Measurements from ENCODE around the gene JMJD6.
"Not testable (repeated sequence)": the region's sequence is repeated elsewhere in the genome, so short reads cannot be mapped to it uniquely, and the experiment has no call there.

JMJD6 gene

DNA sequence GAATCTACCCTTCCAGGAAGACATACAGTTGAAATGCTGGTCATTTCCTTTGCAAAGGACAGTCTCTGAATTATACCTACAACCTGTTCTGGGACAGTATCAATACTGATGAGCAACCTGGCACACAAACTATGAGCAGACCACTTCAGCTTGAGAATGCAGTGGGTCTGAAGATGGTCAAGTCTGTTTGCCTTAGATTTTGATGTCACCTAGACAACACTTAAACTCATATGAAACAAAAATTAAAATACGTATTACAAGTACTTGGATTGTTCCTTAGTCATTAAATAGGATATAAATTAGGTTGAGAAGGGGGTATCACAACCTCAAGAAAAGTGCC, 7.2 kb upstream of the JMJD6 start:
- Histone ChIP-seq H3K36me3 (ENCODE audit: insufficient read depth, low read length) (peaks cover 52% of the 10 kb centered on the region), H2AFZ (ENCODE audit: low read depth, low read length) (no peak overlapping the region), H3K4me1 (ENCODE audit: insufficient read depth, low read length) (peaks cover 28% of the 10 kb centered on the region), H3K9me3 (ENCODE audit: low read length) (no peaks in the 10 kb centered on the region), H3K27me3 (ENCODE audit: insufficient read depth, low read length) (no peaks in the 10 kb centered on the region), H3K4me3 (ENCODE audit: low read length) (peak overlapping the region; percentile 69)

DNA sequence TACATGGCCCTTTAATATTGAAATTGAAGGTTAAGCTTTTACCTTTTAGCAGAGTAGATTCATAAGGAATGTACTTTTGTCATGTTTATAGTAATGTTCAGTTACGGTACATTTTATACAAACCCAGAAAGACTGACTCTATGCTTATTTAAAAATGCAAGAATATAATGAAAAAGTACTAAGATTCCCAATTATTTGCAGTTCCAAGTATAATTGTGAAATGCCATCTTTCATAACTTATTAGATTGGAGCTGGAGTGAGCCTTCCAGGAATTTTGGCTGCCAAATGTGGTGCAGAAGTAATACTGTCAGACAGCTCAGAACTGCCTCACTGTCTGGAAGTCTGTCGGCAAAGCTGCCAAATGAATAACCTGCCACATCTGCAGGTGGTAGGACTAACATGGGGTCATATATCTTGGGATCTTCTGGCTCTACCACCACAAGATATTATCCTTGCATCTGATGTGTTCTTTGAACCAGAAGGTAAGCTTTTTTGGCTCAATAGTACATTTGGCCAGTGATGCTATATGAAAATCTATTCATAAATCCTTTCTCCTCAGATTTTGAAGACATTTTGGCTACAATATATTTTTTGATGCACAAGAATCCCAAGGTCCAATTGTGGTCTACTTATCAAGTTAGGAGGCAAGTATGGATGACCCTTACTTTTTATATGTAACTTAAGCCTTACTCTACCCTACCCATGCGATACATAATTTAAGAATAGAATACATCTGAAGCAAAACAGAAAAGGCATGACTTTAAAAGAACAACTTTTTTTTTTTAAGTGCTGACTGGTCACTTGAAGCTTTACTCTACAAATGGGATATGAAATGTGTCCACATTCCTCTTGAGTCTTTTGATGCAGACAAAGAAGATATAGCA, 6.6 kb upstream of the JMJD6 start:
- Histone ChIP-seq H3K27me3 (ENCODE audit: insufficient read depth, low read length) (no peaks in the 10 kb centered on the region), H3K4me3 (ENCODE audit: low read length) (peak overlapping the region; percentile 12), H3K4me1 (ENCODE audit: insufficient read depth, low read length) (peaks cover 26% of the 10 kb centered on the region), H3K36me3 (ENCODE audit: insufficient read depth, low read length) (peaks cover 52% of the 10 kb centered on the region), H3K9me3 (ENCODE audit: low read length) (no peaks in the 10 kb centered on the region), H2AFZ (ENCODE audit: low read depth, low read length) (no peak overlapping the region)

DNA sequence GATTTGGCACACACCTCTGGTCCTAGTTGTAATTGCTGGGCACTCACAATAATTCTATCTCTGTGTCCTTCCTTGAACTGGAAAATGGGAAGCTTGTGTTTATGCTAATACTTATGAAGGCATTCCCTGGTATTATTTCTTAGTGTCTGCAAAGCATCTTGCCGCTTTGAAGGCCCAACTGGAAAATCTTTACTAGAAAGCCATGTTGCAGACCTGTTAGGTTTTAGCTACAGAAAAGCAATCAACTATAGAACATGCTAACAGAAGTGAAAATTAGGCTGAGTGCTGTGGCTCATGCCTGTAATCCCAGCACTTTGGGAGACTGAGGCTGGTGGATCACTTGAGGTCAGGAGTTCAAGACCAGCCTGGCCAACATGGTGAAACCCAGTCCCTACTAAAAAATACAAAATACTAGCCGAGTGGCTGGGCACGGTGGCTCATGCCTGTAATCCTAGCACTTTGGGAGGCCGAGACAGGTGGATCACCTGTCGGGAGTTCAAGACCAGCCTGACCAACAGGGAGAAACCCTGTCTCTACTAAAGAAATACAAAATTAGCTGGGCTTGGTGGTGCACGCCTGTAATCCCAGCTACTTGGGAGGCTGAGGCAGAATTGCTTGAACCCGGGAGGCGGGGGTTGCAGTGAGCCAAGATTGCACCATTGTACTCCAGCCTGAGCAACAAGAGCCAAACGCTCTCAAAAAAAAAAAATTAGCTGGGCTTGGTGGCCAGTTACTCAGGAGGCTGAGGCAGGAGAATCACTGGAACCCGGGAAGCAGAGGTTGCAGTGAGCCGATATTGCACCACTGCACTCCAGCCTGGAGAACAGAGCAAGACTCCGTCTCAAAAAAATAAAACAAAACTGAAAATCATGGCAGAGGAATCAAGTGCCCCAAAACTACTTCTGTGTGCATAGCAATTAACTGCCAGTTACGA, 5.7 kb upstream of the JMJD6 start:
- not testable (repeated sequence) for H3K4me3 ChIP-seq (ENCODE audit: low read length); H2AFZ ChIP-seq (ENCODE audit: low read depth, low read length); H3K9me3 ChIP-seq (ENCODE audit: low read length); H3K27me3 ChIP-seq (ENCODE audit: insufficient read depth, low read length)
- Histone ChIP-seq H3K36me3 (ENCODE audit: insufficient read depth, low read length) (peaks cover 52% of the 10 kb centered on the region), H3K4me1 (ENCODE audit: insufficient read depth, low read length) (peaks cover 32% of the 10 kb centered on the region)

DNA sequence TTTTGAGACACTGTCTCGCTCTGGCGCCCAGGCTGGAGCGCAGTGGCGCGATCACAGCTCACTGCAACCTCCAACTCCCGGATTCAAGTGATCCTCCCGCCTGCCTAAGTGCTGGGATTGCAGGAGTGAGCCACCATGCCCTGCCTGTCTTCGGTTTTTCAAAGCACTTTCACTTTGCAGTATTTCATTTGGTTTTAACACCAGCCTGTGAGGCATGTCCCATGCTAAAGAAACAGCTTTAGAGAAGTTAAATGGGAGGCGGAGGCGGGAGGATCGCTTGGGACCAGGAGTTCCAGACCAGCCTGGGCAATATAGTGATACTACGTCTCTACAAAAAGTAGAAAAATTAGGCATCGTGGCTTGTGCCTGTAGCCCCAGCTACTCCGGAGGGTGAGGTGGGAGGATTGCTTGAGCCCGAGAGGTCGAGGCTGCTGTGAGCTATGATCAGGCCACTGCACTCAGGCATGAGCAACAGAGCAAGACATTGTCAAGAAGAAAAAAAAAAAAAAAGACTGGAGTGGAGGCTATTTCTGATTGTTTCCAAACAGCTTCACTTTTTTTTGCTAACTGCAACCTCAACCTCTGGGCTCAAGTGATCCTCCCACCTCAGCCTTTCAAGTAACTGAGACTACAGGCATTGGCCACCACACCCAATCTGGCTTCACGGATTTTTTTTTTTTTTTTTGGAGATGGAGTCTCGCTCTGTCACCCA, 1.5 kb upstream of the JMJD6 start:
- Histone ChIP-seq H3K9me3 (ENCODE audit: low read length) (no peaks in the 10 kb centered on the region), H3K27me3 (ENCODE audit: insufficient read depth, low read length) (no peaks in the 10 kb centered on the region), H3K4me3 (ENCODE audit: low read length) (peak overlapping the region; percentile 94), H3K4me1 (ENCODE audit: insufficient read depth, low read length) (peaks cover 16% of the 10 kb centered on the region), H3K36me3 (ENCODE audit: insufficient read depth, low read length) (peaks cover 26% of the 10 kb centered on the region), H2AFZ (ENCODE audit: low read depth, low read length) (no peak overlapping the region)

DNA sequence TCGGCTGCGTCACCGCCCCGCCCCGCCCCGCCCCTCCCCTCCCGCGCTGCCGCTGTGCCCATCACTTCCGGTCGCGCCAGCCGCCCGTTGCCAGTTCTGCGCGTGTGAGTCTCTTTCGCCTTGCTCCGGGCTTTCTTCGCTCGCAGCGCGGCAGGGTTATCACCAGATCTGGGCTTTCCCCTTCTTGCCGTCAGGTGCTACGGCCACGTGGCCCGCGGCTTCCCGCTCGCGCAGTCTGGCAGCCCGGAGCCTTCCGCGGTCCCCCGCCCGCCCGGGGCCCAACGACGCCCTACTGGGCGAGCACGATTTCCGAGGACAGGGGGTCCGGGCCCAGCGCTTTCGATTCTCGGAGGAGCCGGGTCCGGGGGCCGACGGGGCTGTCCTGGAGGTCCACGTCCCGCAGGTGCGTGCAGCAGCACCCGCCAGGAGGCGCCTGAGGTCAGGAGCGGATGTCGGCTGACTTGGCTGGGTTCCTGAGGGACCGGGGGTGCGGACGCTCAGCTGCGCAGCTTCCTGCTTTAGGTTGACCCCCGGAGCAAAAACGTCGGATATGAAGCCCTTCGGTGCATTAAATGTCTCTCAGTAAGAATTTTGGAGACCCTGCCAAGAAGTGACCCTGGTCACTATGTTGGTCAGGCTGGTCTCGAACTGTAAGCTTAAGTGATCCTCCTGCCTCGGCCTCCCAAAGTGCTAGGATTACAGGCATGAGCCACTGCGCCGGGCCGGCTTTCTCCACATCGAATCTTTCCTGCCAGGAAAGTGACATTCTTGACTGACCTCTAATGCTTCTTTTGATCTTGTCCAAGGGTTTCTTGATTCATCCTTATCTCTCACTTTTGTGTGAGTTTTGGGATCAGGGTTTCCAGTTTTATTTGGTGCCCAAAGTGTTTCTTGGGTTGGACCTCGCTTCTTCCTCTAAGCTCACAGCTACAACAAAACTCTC, 641 bp upstream of the JMJD6 start, which contains the start of gene METTL23:
METTL23 (plus strand) TSS at position 64 of the 943 bp plus-strand sequence. CDS start 2,872 bp downstream, outside the sequence.
- H3K9me3 ChIP-seq (ENCODE audit: low read length), result no peaks in the 10 kb centered on the region
- H3K27me3 ChIP-seq (ENCODE audit: insufficient read depth, low read length), result no peaks in the 10 kb centered on the region
- peak within 1 kb of the TSS; percentile 94 for H3K4me3 ChIP-seq (ENCODE audit: low read length)
- peaks cover 26% of the 10 kb centered on the region for H3K36me3 ChIP-seq (ENCODE audit: insufficient read depth, low read length)
- H2AFZ ChIP-seq (ENCODE audit: low read depth, low read length), result peak within 1 kb of the TSS; percentile 80
- peaks cover 16% of the 10 kb centered on the region for H3K4me1 ChIP-seq (ENCODE audit: insufficient read depth, low read length)

DNA sequence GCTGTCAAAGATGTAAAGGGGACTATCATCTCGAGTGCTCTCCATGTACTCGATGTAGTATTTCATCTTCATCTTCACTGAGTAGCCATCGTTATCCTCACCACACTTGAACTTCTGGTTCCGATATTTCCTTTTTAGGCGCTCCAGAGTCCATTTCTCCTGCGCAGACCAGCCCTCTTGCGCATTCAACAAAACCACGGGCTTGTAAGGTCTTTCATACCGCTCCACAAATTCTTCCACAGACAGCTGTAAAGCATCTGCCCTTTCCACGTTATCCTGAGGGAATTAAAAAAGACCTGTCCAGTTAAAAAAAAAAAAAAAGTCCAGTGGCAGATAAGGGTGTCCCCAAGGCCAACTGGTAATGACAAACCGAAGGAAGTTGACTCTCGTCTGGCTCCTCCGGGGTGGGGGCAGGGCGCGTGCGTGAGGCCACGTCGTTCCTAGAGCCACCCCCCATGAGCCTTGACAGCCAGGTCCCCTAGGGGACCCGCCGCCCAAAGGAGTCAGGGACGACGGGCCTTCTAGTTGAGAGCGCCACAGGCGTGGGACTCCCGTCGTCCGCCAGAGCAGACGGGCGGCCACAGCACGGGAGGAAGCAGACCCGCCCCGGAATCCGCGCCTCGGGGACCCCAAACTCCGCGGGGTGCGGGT, 701 bp downstream of the JMJD6 start:
- peaks cover 30% of the 10 kb centered on the region for H3K36me3 ChIP-seq (ENCODE audit: insufficient read depth, low read length)
- H3K9me3 ChIP-seq (ENCODE audit: low read length), result no peaks in the 10 kb centered on the region
- no peaks in the 10 kb centered on the region for H3K27me3 ChIP-seq (ENCODE audit: insufficient read depth, low read length)
- peak overlapping the region; percentile 80 for H2AFZ ChIP-seq (ENCODE audit: low read depth, low read length)
- peaks cover 16% of the 10 kb centered on the region for H3K4me1 ChIP-seq (ENCODE audit: insufficient read depth, low read length)
- H3K4me3 ChIP-seq (ENCODE audit: low read length), result peak overlapping the region; percentile 94

DNA sequence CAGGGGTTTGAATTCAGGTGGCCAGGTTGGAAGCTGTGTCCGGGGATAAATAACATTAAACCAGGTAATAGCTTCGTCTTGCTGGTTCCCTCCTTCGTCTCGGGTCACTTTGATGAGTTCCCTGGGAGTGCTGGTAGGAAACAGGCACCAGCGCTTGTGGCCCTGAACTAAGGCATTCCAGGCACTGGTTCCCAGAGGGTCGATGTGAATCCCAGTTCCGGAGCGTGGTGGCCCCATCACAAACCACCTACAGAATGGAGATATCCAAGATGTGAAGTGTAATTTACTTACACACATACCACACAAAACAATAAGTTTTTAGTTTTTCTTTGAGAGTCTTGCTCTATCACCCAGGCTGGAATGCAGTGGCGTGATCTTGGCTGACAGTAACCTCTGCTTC, 2.6 kb downstream of the JMJD6 start:
- Histone ChIP-seq H3K9me3 (ENCODE audit: low read length) (no peaks in the 10 kb centered on the region), H2AFZ (ENCODE audit: low read depth, low read length) (no peak overlapping the region), H3K4me1 (ENCODE audit: insufficient read depth, low read length) (peaks cover 16% of the 10 kb centered on the region), H3K27me3 (ENCODE audit: insufficient read depth, low read length) (no peaks in the 10 kb centered on the region), H3K4me3 (ENCODE audit: low read length) (no peak overlapping the region), H3K36me3 (ENCODE audit: insufficient read depth, low read length) (peaks cover 45% of the 10 kb centered on the region)

DNA sequence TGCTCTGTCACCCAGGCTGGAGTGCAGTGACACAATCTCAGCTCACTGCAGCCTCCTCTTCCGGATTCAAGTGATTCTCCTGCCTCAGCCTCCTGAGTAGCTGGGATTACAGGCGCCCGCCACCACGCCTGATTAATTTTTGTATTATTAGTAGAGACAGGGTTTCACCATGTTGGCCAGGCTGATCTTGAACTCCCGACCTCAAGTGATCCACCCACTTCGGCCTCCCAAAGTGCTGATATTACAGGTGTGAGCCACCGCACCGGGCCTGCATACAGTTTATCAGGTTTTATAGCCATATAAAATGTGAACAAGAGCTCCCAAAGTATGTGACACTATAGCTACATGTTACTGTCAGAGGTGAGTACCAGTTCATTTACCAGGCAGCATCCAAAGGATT, 3.4 kb downstream of the JMJD6 start:
- H2AFZ ChIP-seq (ENCODE audit: low read depth, low read length); H3K27me3 ChIP-seq (ENCODE audit: insufficient read depth, low read length); H3K4me3 ChIP-seq (ENCODE audit: low read length); H3K9me3 ChIP-seq (ENCODE audit: low read length): not testable (repeated sequence)
- Histone ChIP-seq H3K36me3 (ENCODE audit: insufficient read depth, low read length) (peaks cover 53% of the 10 kb centered on the region), H3K4me1 (ENCODE audit: insufficient read depth, low read length) (peaks cover 16% of the 10 kb centered on the region)

DNA sequence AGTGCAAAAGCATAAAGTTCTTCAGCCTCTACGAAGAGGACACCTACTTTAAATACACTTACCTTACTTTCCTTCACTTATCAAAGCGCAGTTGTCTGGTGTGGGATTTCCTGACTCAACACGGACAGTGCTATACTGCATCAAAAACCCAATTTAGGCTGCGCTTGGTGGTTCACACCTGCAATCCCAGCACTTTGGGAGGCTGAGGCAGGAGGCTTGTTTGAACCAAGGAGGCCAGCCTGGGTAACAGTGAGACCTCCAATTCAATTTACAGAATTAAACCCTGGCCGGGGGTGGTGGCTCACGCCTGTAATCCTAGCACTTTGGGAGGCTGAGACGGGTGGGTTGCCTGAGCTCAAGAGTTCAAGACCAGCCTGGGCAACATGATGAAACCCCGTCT, 4.1 kb downstream of the JMJD6 start:
- Histone ChIP-seq H3K9me3 (ENCODE audit: low read length) (no peaks in the 10 kb centered on the region), H2AFZ (ENCODE audit: low read depth, low read length) (no peak overlapping the region), H3K4me1 (ENCODE audit: insufficient read depth, low read length) (peaks cover 9% of the 10 kb centered on the region), H3K4me3 (ENCODE audit: low read length) (no peak overlapping the region), H3K36me3 (ENCODE audit: insufficient read depth, low read length) (peaks cover 58% of the 10 kb centered on the region), H3K27me3 (ENCODE audit: insufficient read depth, low read length) (no peaks in the 10 kb centered on the region)

DNA sequence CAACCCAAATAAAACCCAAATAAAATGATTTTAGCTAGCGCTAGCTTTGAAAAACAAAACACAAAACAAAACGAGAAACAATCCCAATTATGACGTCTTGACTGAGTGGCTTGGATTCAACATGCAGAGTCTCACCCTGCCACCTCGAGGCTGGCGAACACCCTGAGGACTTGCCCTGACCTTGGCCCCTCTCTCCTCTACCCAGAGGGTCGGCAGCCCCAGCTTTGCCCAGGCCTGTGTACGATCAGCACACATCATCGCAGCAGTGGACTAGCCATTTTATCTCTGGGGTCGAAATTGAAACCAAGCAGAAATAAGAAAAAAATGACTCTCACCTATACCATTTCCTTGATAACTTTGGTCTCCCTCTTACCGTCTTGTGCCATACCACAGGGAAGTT, 4.9 kb downstream of the JMJD6 start:
- peaks cover 62% of the 10 kb centered on the region for H3K36me3 ChIP-seq (ENCODE audit: insufficient read depth, low read length)
- H3K9me3 ChIP-seq (ENCODE audit: low read length), result no peaks in the 10 kb centered on the region
- peaks cover 9% of the 10 kb centered on the region for H3K4me1 ChIP-seq (ENCODE audit: insufficient read depth, low read length)
- no peaks in the 10 kb centered on the region for H3K27me3 ChIP-seq (ENCODE audit: insufficient read depth, low read length)
- H3K4me3 ChIP-seq (ENCODE audit: low read length), result no peak overlapping the region
- H2AFZ ChIP-seq (ENCODE audit: low read depth, low read length), result no peak overlapping the region

DNA sequence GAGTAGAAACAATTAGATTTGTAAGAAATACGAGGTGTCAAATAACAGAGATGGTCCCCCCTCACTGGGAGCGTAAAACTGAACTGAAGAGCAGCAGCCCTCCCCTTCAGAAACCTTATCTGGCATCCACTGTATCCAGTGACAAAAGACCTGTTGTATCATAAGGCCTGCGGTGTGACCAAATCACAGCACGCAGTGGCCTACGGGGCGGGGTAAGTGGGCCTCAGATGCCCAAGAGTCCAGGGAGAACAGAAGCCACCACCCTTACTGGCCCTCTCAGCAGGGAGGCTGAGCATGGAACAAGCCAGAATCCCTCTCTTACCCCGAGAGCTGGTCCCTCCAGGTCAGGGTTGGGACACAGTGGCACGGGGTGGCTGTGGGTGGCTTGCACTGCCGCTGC, 5.5 kb downstream of the JMJD6 start:
- H3K9me3 ChIP-seq (ENCODE audit: low read length), result no peaks in the 10 kb centered on the region
- no peak overlapping the region for H3K4me3 ChIP-seq (ENCODE audit: low read length)
- no peak overlapping the region for H2AFZ ChIP-seq (ENCODE audit: low read depth, low read length)
- peaks cover 68% of the 10 kb centered on the region for H3K36me3 ChIP-seq (ENCODE audit: insufficient read depth, low read length)
- peaks cover 9% of the 10 kb centered on the region for H3K4me1 ChIP-seq (ENCODE audit: insufficient read depth, low read length)
- H3K27me3 ChIP-seq (ENCODE audit: insufficient read depth, low read length), result no peaks in the 10 kb centered on the region

DNA sequence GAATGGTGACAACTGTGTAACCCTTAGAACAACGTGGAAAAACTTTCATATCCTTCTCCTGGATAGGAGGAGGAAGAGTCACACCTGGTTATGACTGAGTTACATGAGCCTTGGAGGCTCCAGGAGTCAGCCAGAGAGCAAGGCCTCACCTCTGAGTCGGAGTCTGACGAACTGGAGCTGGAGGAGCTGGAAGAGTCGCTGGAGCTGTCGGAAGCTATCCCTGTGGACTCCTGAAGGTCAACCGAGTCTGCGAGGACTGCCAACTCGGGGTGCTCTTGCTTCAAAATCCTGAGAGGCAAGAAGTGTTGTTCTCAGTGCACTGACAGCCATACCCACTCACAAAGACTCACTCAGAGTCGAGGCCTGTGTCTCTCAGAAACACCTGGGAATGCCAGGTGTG, 6.2 kb downstream of the JMJD6 start:
- Histone ChIP-seq H3K4me3 (ENCODE audit: low read length) (no peak overlapping the region), H3K9me3 (ENCODE audit: low read length) (no peaks in the 10 kb centered on the region), H3K27me3 (ENCODE audit: insufficient read depth, low read length) (no peaks in the 10 kb centered on the region), H2AFZ (ENCODE audit: low read depth, low read length) (no peak overlapping the region), H3K4me1 (ENCODE audit: insufficient read depth, low read length) (peaks cover 2% of the 10 kb centered on the region), H3K36me3 (ENCODE audit: insufficient read depth, low read length) (peaks cover 70% of the 10 kb centered on the region)
